DOHH2 (cell line): Measurements from ENCODE around the gene RFPL3.

ENCODE experiments used
- EZH2phosphoT487 ChIP-seq: fragments of 200-600 bp; sonication (generic); IDR thresholded peaks from 2 replicates; pipeline ENCODE4 v1.6.1; 2017; ENCODE audit warnings: borderline replicate concordance, mild to moderate bottlenecking, antibody characterized with exemption, low read length, moderate library complexity, mixed read lengths
- TF ChIP-seq, protein P1 (sequence below): fragments of 200-600 bp; sonication (generic); IDR thresholded peaks from one replicate; pipeline ENCODE4 v1.5.1; 2014; ENCODE audit warnings: antibody characterized with exemption, mild to moderate bottlenecking, low read depth, low read length; ENCODE audit not compliant: poor library complexity, severe bottlenecking

DNA sequence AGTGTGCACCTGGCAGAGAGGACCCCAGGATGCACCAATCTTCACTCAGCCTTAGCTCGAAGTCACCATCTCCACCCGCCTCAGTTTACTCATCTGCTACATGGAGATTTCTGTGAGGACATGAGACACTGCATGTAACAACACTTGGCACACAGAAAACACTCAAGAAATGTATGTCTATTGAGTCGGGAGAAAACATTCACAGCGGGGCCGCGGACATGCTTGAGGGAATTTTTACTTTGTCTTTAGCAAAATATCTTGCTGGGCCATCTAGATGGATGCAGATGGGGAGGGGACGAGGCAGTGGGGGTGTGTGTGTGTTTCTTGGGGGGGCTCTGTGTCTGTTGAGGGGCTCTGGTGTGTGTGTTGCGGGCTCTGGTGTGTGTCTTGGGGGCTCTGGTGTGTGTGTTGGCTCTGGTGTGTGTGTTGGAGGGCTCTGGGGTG, 28.4 kb upstream of the RFPL3 start:
- TF ChIP-seq, protein P1, sequence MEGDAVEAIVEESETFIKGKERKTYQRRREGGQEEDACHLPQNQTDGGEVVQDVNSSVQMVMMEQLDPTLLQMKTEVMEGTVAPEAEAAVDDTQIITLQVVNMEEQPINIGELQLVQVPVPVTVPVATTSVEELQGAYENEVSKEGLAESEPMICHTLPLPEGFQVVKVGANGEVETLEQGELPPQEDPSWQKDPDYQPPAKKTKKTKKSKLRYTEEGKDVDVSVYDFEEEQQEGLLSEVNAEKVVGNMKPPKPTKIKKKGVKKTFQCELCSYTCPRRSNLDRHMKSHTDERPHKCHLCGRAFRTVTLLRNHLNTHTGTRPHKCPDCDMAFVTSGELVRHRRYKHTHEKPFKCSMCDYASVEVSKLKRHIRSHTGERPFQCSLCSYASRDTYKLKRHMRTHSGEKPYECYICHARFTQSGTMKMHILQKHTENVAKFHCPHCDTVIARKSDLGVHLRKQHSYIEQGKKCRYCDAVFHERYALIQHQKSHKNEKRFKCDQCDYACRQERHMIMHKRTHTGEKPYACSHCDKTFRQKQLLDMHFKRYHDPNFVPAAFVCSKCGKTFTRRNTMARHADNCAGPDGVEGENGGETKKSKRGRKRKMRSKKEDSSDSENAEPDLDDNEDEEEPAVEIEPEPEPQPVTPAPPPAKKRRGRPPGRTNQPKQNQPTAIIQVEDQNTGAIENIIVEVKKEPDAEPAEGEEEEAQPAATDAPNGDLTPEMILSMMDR: no peak
- TF ChIP-seq EZH2phosphoT487: no peak
